Mesenteric fat pad (tissue), 1 donor: ENCODE results near the gene SLC12A7. TPM values are rescaled to one million over a fixed set of nuclear protein-coding genes. Genes with fewer than 3 reads are reported as not detected.
"Not testable (repeated sequence)": the region's sequence is repeated elsewhere in the genome, so short reads cannot be mapped to it uniquely, and the experiment has no call there.

Experiments
- DNase-seq: peaks from one replicate; pipeline ENCODE4 v3.0.0-alpha.2; 2020; ENCODE audit warnings: low spot score
- total RNA-seq: library from RNA; stranded (reverse); fragmentation: NEBNext Ultra II Directional; extraction: Animal tissue kit (Norgen Biotek cat#: 25700); gene quantifications from one replicate; pipeline ENCODE4 v1.2.1, GENCODE V29; 2021
- donor health status: DM: yes; HTN: yes; CAD: no.

Gene SLC12A7
- total RNA-seq, 1 donor from 2014 or later = 39.4 TPM

- no peak for DNase-seq
These were observed 12.8 kb downstream of the SLC12A7 start for GRCh38 chr5:1098986-1099597.

- DNase-seq = not testable (repeated sequence)
These were observed 13.9 kb downstream of the SLC12A7 start for GRCh38 chr5:1097988-1098385.

GRCh38 chr5:1097381-1097987 lies 14.4 kb downstream of the SLC12A7 start:
- no peak for DNase-seq

GRCh38 chr5:1096838-1097237 lies 15.0 kb downstream of the SLC12A7 start:
- DNase-seq = no peak

GRCh38 chr5:1095990-1096363 lies 15.9 kb downstream of the SLC12A7 start:
- DNase-seq = no peak

- no peak for DNase-seq
These were observed 16.4 kb downstream of the SLC12A7 start for GRCh38 chr5:1095302-1095989.

- DNase-seq = no peak
These were observed 17.1 kb downstream of the SLC12A7 start for GRCh38 chr5:1094670-1095190.

- no peak for DNase-seq
These were observed 18.5 kb downstream of the SLC12A7 start for GRCh38 chr5:1093361-1093760.

GRCh38 chr5:1092122-1092521 lies 19.7 kb downstream of the SLC12A7 start:
- no peak for DNase-seq

- DNase-seq = no peak
These were observed 20.2 kb downstream of the SLC12A7 start for GRCh38 chr5:1091632-1092031.

- DNase-seq = no peak
These were observed 21.3 kb downstream of the SLC12A7 start for GRCh38 chr5:1090538-1090937.

GRCh38 chr5:1089621-1090040 lies 22.2 kb downstream of the SLC12A7 start:
- DNase-seq = no peak

- no peak for DNase-seq
These were observed 22.7 kb downstream of the SLC12A7 start for GRCh38 chr5:1089146-1089545.

GRCh38 chr5:1088726-1089125 lies 23.1 kb downstream of the SLC12A7 start:
- DNase-seq = no peak

GRCh38 chr5:1088031-1088430 lies 23.8 kb downstream of the SLC12A7 start:
- DNase-seq = no peak

- no peak for DNase-seq
These were observed 24.4 kb downstream of the SLC12A7 start for GRCh38 chr5:1087428-1087827.

GRCh38 chr5:1086871-1087270 lies 25.0 kb downstream of the SLC12A7 start:
- no peak for DNase-seq

- DNase-seq = no peak
These were observed 25.7 kb downstream of the SLC12A7 start for GRCh38 chr5:1086137-1086536.

- DNase-seq = no peak
These were observed 26.5 kb downstream of the SLC12A7 start for GRCh38 chr5:1085391-1085790.

GRCh38 chr5:1083823-1084605 lies 27.8 kb downstream of the SLC12A7 start:
- DNase-seq = no peak

GRCh38 chr5:1083026-1083425 lies 28.8 kb downstream of the SLC12A7 start:
- not testable (repeated sequence) for DNase-seq

GRCh38 chr5:1081519-1081918 lies 30.3 kb downstream of the SLC12A7 start:
- DNase-seq = no peak
